ENCODE results near the gene GLRX3.

Gene GLRX3

DNA sequence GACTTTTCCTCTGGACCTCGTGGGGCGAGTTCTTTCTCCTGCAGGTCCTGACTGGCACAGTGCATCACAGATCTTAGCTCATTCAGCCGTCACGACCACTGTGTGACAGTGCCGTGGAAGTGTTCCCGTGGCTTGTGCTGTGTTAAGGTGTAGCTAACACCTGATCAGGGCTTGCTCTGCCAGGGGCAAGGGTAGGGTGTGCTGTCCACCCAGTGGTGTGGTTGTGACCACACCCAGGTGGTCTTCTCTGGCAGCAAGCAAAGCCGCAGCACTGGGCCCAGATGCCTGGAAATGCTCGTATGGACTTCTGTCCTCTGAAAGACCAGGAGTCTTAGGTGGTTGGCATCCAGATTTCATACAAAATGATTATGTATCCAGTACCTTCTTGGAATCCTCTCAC lies 86.2 kb downstream of the GLRX3 start:
- Histone ChIP-seq H3K4me3 (ENCODE audit: low read length) (no peak overlapping the region), H3K27ac (ENCODE audit: low read depth, low read length) (no peak overlapping the region), H3K9ac (ENCODE audit: low read length) (no peak overlapping the region), H3K36me3 (ENCODE audit: control insufficient read depth, insufficient read depth, low read length) (no peaks in the 10 kb centered on the region), H3K4me1 (ENCODE audit: control insufficient read depth, insufficient read depth, low read length) (no peaks in the 10 kb centered on the region), H3K27me3 (ENCODE audit: control insufficient read depth, insufficient read depth, low read length) (no peaks in the 10 kb centered on the region)

DNA sequence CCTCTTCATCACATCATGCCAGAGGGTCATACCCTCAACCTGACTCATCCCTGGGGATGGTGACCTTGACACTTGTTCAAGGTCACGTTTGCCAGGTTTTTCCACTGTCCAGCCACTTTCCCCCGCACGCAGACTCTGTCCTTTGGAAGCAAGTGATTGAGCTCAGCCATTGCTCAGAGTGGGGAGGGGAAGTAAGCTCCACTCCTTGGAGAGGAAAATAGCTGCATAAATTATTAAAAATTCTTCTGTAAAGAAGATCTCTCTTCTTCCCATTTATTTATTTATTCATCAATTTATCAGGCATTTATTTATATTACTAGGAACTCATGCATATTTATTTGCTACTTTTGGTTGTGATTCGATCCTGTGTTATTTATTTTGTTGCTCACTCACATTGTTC lies 88.0 kb downstream of the GLRX3 start:
- H3K27ac ChIP-seq (ENCODE audit: low read depth, low read length): no peak overlapping the region
- no peaks in the 10 kb centered on the region for H3K27me3 ChIP-seq (ENCODE audit: control insufficient read depth, insufficient read depth, low read length)
- no peak overlapping the region for H3K4me3 ChIP-seq (ENCODE audit: low read length)
- H3K4me1 ChIP-seq (ENCODE audit: control insufficient read depth, insufficient read depth, low read length): no peaks in the 10 kb centered on the region
- H3K36me3 ChIP-seq (ENCODE audit: control insufficient read depth, insufficient read depth, low read length): no peaks in the 10 kb centered on the region
- no peak overlapping the region for H3K9ac ChIP-seq (ENCODE audit: low read length)

DNA sequence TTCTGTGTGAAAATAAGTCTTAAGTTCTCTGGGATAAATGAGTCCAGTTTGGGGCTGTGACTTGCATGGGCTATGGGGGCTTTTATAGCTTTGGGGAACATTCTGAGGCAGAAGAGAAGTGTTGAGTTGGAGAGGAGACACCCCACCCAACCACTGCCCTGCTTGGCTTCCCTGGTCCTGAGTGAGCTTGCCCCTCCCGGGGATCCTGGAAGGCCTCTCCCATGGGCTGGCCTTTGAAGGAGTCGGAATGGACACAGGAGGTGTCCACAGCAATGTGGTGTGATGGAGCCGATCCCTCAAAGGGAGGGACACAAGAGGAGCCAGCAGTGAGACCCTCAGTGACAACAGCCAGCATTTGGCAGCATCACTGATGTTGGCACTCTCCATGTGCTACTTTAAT lies 89.8 kb downstream of the GLRX3 start:
- Histone ChIP-seq H3K4me3 (ENCODE audit: low read length) (no peak overlapping the region), H3K36me3 (ENCODE audit: control insufficient read depth, insufficient read depth, low read length) (no peaks in the 10 kb centered on the region)

DNA sequence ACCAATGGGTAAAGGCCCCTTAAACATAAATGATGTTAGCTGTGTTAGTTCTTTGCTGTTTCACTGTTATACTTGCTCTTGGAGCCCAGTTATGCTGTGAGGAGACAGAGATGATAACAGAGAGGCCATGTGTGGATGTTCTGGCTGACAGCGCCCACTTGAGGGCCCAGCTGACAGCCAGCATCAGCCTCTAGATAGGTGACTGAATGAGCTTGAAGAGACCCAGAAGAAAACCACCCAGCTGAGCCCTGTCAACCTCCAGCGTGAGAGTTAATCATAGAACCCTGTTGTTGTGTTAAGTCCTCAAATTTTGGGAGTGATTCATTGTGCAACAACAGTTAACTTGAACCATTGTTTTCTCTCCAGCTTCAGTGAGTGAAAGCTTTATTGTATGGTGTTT lies 91.7 kb downstream of the GLRX3 start:
- H3K4me3 ChIP-seq (ENCODE audit: low read length): no peak overlapping the region
- H3K36me3 ChIP-seq (ENCODE audit: control insufficient read depth, insufficient read depth, low read length): no peaks in the 10 kb centered on the region
- no peak overlapping the region for H3K27ac ChIP-seq (ENCODE audit: low read depth, low read length)
- no peaks in the 10 kb centered on the region for H3K27me3 ChIP-seq (ENCODE audit: control insufficient read depth, insufficient read depth, low read length)
- H3K9ac ChIP-seq (ENCODE audit: low read length): no peak overlapping the region
- no peaks in the 10 kb centered on the region for H3K4me1 ChIP-seq (ENCODE audit: control insufficient read depth, insufficient read depth, low read length)

More for the DNA sequence above, 89.8 kb downstream of the GLRX3 start:
- Histone ChIP-seq H3K4me1 (ENCODE audit: control insufficient read depth, insufficient read depth, low read length) (no peaks in the 10 kb centered on the region), H3K9ac (ENCODE audit: low read length) (no peak overlapping the region), H3K27me3 (ENCODE audit: control insufficient read depth, insufficient read depth, low read length) (no peaks in the 10 kb centered on the region), H3K27ac (ENCODE audit: low read depth, low read length) (no peak overlapping the region)
